Posterior vena cava (tissue), 2 donors: ENCODE results near the gene F2RL1. TPM values are rescaled to one million over a fixed set of nuclear protein-coding genes. Genes with fewer than 3 reads are reported as not detected.
"Not testable (repeated sequence)": the region's sequence is repeated elsewhere in the genome, so short reads cannot be mapped to it uniquely, and the experiment has no call there.

Experiments used
- DNase-seq: peaks from one replicate; pipeline ENCODE4 v3.0.0-alpha.2; 2020; ENCODE audit warnings: low spot score
- intact Hi-C, 2 donors: fragments of 100-400 bp; cut with DNase I; formaldehyde crosslinking; loops; one replicate each; pipeline versions ENCODE4 v1.14.1 to v1.14.2; 2022 to 2023
- long read RNA-seq, 2 donors: library from polyadenylated mRNA; unstranded; transcript quantifications; one replicate each; pipeline ENCODE4 v2.0.0, GENCODE V29; 2020 to 2021
- total RNA-seq, 2 donors: library from RNA; stranded (reverse); fragmentation: NEBNext Ultra II Directional; extraction: Animal tissue kit (Norgen Biotek cat#: 25700); gene quantifications; one replicate each; pipeline ENCODE4 v1.2.1, GENCODE V29; 2021
- donor health status: DM: yes; HTN: yes; CAD: no.
- donor health status: DM: yes; HTN: yes; CAD: no.

F2RL1 gene, protein sequence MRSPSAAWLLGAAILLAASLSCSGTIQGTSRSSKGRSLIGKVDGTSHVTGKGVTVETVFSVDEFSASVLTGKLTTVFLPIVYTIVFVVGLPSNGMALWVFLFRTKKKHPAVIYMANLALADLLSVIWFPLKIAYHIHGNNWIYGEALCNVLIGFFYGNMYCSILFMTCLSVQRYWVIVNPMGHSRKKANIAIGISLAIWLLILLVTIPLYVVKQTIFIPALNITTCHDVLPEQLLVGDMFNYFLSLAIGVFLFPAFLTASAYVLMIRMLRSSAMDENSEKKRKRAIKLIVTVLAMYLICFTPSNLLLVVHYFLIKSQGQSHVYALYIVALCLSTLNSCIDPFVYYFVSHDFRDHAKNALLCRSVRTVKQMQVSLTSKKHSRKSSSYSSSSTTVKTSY
- 1 to 10 TPM; 1.1 to 1.4 TPM for total RNA-seq
- long read RNA-seq, donor 1, partial matches to known transcripts: 0 of 1 reads
- long read RNA-seq, donor 1, other reads (novel, unspliced or antisense): 0 of 1 reads
- long read RNA-seq, donor 2: 0 reads

DNA sequence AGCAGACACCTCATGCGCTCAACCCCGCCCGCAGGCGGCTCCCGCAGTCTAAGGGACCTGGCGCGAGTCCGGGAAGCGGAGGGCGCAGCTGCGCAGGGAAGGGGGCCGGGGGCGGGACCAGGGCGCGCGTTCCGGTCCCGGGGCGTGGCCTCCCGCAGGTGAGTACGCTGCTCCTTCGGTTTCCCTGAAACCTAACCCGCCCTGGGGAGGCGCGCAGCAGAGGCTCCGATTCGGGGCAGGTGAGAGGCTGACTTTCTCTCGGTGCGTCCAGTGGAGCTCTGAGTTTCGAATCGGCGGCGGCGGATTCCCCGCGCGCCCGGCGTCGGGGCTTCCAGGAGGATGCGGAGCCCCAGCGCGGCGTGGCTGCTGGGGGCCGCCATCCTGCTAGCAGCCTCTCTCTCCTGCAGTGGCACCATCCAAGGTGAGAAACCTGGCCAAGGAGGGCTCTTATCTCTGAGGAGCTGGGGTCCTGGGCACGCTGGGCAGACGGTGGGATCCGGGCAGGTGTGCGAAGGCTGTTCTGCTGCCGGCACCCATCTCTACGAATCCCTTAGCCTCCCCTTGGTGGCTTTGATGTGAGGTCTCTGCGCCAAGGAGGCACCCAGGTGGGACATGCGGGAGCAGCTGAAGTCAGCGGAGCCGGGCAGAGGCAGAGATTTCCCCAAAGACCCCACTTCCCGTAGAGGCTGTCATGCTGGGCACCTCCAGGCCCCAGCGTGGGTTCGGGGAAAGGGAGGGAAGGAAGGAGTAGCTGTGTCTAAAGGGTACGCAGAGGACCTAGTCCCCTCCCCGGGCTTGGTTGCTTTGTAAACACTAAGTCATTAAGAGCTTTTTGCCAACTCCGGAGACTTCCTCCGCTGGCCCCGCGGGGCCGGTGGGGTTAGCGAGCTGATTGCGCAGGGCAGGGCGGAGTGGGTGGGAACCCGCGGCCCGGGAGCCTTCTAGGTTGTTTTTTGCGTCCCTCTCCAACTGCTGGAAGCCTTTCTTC is at the start of gene F2RL1:
Gene F2RL1 (plus strand): TSS at position 187 of the 988 bp plus-strand sequence. CDS start 153 bp downstream, at position 340.
- peak; percentile 86 for DNase-seq

DNA sequence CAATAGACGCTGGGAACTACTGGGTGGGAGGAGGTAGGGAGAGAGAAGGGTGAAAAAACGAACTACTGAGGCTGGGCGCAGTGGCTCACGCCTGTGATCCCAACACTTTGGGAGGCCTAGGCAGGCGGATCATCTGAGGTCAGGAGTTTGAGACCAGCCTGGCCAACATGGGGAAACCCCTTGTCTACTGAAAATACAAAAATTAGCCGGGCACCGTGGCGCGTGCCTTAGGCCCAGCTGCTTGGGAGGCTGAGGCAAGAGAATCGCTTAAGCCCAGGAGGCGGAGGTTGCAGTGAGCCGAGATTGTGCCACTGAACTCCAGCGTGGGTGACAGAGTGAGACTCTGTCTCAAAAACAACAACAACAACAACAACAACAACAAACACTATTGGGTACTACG is 47.8 kb upstream of the F2RL1 start:
- DNase-seq, intact Hi-C loops: not testable (repeated sequence)

More for the DNA sequence above, at the start of gene F2RL1:
- intact Hi-C loops: no loop called here

DNA sequence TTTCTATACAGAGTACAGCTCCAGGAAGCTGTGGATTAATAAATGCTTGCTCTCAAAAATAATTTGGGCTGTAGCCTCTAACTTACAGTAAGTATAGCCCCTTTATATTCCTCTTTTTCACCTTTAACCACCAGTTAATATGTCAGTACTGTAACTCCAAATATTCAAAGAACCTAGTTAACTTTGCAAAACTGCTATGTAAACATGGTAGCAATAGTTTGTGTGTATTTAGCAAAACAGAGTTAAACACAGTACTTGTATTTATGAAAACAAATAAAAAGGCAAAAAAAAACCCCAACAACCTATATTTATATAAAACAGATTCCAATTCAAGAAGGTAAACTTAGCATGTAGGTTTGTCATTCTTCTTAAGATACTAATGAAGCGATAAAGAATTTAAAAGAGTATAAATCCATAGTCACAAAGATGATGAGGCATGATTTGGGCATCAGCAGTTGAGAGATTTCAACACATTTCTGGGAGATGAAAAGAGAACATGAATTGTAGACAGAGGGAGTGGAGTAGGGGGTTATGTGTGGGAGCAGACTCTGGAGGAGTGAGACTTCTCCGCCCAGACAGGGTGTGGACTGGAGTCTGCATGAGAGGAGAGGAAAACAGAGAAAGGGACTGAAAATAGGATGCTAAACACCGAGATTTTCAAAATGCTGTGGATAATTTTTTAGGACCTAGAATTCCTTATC is 47.0 kb upstream of the F2RL1 start:
- DNase-seq: no peak
- intact Hi-C loops: no loop called here

DNA sequence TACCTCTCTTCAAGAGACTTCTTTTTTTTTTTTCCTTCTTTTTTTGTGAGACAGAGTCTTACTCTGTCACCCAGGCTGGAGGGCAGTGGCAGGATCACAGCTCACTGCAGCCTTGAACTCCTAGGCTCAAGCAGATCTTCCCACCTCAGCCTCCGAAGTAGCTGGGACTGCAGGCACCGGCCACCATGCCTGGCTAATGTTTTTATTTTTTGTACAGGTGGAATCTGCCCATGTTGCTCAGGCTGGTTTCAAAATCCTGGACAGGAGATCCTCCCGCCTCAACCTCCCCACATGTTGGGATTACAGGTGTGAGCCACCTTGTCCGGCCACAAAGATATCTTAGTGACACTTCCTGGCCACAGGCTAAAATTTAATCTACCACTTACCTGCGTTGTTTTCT is 42.9 kb upstream of the F2RL1 start:
- intact Hi-C loops: no loop called here
- no peak for DNase-seq

DNA sequence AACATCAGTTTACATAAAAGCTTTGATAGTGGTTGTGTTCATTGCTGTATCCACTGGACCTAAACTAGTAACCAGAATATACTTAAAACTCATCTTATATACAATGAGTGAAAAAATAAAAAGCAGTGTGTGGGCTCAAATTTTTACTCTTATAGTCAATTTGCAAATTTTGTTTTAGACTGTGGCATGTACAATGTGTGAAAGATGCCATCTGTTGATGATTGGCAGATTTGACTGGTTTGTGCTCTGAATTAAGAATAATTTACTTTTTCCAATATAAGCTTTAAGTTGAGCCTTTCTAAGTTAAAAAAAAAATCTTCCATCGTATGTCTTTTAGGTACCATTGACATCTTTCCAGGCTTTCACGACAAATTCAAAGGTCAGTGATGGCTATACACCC is 42.4 kb upstream of the F2RL1 start:
- intact Hi-C loops: no loop called here
- DNase-seq: no peak

DNA sequence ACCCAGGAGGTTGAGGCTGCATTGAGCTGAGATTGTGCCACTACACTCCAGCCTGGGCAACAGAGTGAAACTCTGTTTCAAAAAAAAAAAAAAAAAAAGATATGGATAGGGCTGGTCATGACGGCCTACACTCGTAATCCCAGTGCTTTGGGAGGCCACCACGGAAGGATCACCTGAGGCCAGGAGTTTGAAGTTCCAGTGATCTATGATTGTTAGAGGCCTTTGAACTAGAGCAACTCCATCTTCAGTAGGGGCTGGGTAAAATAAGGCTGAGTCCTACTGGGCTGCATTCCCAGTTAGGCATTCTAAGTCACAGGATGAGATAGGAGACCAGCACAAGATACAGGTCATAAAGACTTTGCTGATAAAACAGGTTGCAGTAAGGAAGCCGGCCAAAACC is 38.2 kb upstream of the F2RL1 start:
- intact Hi-C loops, DNase-seq: not testable (repeated sequence)

DNA sequence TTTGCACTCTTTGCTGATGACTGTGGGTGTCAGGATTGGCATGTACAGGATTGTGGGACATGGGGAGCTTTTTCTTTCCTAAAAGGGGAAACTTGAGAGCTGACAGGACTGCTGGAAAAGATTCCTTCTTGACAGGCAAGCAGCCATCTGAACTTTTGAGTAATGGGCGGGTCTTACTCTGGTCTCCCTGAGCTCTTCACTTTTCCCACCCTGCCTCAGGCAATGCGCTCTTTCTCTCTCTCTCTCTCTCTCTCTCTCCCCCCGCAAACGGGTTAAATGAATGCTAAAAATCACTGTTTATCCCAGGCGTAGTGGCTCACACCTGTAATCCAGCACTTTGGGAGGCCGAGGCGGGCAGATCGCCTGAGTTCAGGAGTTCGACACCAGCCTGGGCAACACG is 37.1 kb upstream of the F2RL1 start:
- no peak for DNase-seq
- intact Hi-C loops: no loop called here

DNA sequence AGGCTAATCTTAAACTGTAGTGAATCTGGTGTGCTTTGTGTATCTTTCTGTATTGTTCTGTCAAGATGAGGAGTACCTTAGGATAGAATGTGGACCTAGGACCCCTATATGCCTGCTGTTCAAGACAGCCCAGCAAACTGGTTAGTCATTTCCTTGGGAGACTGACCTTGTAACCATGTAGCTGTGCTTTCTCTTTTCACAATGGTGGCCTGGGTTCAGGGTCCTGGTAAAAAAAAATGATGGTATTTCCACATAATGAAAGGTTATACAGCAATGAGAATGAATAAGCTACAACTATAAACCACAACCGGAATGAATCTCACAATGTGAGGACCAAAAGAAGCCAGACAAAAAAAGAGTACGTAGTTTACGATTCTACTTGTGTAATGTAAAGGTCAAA is 36.4 kb upstream of the F2RL1 start:
- DNase-seq: no peak
- intact Hi-C loops: no loop called here

DNA sequence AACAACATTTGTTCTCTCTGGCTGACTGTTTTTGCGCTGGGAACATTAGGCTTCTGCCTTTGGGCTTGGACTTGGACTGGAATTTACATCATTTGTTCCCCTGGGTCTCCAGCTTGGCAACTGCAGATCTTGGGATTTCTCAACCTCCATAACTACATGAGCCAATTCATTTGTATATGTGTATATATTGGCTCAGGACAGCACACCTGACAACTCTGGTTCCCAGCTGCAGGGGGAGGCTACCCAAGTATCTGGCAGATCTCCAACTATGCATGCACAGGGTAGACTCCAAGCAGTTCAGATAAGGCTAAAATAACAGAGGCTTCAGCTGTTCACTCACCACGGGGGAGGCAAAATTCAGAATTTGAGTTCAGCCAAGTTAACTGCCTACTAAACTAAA is 31.6 kb upstream of the F2RL1 start:
- DNase-seq: peak; percentile 85
- intact Hi-C loops: no loop called here

DNA sequence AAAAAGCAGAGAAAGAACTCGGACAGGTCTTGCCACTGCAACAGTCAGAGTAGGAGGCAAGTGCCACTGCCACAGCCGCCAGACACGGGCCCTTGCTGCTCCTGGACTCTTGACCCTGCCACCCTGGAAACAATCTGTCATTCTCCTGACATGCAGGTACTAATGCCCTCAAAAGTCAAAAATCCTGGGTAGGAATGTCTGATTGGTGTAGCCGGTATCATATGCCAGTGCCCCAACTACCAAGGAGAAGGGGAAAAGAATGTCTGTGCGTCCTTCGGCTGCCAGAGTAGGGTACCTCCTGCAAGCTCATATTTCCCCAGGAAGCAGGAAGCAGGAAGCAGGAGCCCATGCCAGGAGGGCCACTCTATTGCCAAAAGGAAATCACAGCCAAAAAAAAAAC is 30.5 kb upstream of the F2RL1 start:
- intact Hi-C loops: no loop called here
- DNase-seq: no peak

DNA sequence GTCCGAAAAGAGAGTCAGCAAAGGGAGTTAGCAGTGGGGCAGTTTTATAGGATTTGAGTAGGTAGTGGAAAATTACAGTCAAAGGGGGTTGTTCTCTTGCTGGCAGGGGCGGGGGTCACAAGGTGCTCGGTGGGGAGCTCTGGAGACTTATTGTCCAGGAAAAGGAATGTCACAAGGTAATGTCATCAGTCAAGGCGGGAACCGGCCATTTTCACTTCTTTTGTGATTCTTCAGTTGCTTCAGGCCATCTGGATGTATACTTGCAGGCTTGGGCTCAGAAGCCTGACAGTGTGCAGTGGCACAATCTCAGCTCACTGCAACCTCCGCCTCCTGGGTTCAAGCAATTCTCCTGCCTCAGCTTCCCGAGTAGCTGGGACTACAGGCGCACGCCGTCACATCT is 29.6 kb upstream of the F2RL1 start:
- intact Hi-C loops, DNase-seq: not testable (repeated sequence)

DNA sequence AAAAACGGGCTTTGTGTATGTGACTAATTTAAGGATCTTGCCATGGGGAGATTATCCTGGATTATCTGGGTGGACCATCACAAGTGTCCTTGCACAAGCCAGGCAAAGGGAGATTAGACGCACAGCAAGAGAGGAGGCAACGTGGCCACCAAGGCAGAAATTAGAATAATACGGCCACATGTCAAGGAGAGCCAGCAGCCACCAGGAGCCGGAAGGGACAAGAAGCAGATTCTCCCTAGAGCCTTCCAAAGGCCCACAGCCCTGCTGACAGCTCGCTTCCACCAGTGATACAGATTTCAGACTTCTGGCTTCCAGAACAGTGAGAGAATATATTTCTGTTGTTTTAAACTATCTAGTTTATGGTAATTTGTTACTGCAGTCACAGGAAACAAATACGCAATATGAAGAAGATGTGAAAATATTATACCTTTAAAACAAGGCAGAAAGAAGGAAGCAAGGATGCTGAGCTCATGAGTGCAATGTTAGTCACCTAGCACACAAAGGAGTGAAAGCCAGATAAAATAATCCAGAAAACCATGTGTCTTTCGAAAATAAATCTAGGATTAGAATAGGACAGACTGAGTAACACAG is 28.7 kb upstream of the F2RL1 start:
- no peak for DNase-seq
- intact Hi-C loops: no loop called here

DNA sequence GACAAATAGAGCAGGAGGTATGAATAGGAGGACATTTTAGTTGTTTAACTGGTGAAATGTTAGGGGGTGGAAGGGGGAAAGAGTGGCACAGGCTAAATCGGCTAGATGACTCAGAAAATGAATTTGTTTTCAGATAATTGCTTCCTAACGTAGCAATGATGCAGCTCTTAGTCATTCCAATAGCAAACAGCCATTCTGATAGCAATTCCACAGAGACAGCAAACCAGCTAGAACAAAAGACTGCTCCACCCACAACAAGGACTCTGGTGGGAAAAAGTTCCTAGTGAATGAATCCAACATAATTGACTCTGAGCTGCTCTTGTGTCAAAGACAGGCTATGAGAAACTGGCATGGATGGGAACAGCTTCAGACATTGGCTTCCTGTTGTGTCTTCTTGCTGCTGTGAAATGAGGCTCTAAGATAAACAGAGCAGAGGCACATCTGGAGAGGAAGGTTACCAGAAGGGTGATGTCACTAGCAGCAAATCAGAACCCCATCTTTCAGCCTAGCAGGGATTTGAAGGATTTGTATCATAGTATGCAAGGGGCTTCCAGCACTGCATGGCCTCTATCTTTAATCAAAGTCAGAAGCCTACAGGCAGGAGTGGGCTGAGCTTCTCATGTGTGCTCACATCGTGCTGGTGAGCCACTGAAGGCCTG is 28.1 kb upstream of the F2RL1 start:
- intact Hi-C loops: no loop called here
- no peak for DNase-seq

DNA sequence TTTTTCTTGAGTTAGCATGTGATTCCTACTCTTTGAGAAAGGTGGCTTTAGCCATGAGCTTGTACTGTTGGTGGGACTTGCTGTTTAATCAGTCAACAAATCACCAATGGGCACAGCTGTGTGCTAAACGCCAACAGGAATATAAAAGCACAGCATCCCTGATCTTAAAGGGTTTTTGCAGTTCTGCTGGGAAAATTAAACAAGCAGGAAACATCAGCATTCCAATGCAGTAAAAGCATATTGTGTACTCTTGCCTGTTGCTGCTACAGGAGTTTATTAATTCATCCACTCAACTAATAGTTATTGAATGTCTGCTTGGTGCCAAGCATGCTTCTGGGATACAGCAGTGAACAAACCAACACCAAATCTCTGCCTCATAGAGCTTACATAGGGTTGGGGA is 27.4 kb upstream of the F2RL1 start:
- no peak for DNase-seq
- intact Hi-C loops: no loop called here

DNA sequence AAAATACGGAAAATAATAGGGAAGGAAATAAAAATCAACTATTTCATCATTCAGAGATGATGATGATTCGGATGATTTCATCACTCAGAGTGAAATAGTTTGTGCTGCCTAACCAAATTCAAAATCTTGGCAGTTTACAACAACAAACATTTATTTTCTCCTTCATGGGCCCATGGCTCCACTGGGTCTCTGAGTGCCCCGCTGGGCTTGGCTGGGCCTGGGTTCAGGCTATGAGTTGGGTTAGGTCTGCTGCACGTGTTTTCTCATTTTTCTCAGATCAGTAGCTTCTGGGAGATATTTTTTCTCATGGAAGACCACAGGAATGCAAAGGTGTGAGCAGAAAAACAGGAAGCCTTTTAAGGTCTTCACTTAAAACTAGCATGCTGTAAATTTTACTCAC is 24.0 kb upstream of the F2RL1 start:
- DNase-seq: no peak
- intact Hi-C loops: no loop called here

DNA sequence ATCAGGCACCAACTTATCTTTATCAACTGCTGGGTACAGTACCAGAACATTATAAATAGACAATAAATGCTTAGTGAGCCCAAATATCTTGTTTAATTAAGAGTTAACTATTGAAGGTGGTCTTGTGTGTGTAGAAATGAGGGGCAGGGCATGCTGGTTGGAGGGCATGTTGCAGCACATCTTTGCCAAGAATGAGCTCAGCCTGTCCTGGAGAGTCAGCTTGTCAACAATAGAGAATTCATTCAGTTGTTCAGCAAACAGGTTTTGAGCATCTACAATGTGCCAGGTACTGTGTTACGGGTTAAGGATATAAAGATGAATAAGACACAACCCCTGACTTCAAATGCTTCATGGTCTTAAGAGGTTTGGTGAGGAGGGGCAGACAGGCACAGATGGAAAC is 19.2 kb upstream of the F2RL1 start:
- intact Hi-C loops: no loop called here
- no peak for DNase-seq

DNA sequence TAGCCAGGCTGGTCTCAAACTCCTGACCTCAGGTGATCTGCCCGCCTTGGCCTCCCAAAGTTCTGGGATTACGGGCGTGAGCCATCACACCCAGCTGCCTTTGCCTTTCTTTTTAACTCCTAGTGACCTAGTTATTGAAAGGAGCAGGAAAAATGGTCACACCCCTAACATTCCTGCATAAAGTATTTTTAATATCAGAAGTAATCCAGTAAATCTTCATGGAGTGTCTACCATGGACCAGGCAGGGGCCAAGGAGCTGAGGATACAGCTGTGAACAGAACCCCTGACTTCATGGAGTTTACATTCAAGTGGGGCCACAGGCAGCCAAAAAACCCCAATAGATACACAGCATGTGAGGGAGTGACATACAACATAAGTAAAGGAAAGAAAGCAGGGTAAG is 18.3 kb upstream of the F2RL1 start:
- no peak for DNase-seq
- intact Hi-C loops: no loop called here

DNA sequence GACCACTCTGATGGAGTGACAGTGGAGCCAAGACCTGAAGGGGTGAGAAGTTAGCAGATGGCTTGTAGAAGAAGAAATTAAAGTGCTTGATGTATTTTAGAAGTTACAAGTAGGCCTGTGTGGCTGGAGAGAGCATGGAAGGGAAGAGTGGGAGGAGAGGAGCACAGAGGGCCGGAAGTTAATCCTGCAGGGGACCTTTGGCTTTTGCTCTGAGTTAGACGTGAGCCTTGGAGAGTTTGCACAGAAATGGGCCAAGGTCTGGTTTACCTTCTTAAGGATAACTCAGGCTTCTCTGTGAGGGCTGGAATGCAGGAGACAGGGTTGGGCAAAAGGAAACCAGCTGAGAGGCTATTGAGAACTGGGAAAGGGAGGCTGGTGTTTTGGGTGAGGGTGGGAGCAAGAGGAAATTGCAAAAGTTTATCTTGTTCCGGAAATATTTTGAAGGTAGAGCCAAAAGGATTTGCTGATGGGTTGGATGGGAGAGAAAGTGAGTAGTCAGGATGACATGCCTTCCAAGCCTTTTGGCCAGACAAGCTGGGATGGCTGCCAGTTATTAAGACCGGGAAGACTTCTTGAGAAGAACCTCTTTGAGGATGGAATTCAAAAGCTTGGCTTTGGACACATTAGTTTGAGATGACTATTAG is 17.5 kb upstream of the F2RL1 start:
- intact Hi-C loops: no loop called here

More for the DNA sequence above, 17.5 kb upstream of the F2RL1 start:
- peak; percentile 82 for DNase-seq
